ENCODE measurements around the gene SORCS2. TPM values are rescaled to one million over a fixed set of nuclear protein-coding genes. Genes with fewer than 3 reads are reported as not detected.

The SORCS2 gene
- total RNA-seq, 1 donor from 2014 or later: not detected

GRCh38 chr4:7744142-7744804, 551.9 kb downstream of the SORCS2 start:
- Mint-ChIP-seq H3K36me3 (ENCODE audit: low read depth) (no peaks in the 10 kb centered on the region), H3K9me3 (no peaks in the 10 kb centered on the region), H3K4me1 (ENCODE audit: low read depth) (peaks cover 2% of the 10 kb centered on the region), H3K4me3 (no peak overlapping the region), H3K27ac (no peak overlapping the region), H3K27me3 (ENCODE audit: insufficient read depth) (no peaks in the 10 kb centered on the region)
- intact Hi-C loops (cut with micrococcal nuclease): no loop called here
- no peak for DNase-seq (ENCODE audit: low spot score)

- no peak for DNase-seq (ENCODE audit: low spot score)
- H3K4me3 Mint-ChIP-seq: no peak overlapping the region
- intact Hi-C loops (cut with micrococcal nuclease): no loop called here
- no peaks in the 10 kb centered on the region for H3K27me3 Mint-ChIP-seq (ENCODE audit: insufficient read depth)
- H3K27ac Mint-ChIP-seq: no peak overlapping the region
- H3K4me1 Mint-ChIP-seq (ENCODE audit: low read depth): peaks cover 13% of the 10 kb centered on the region
- no peaks in the 10 kb centered on the region for H3K9me3 Mint-ChIP-seq
- H3K36me3 Mint-ChIP-seq (ENCODE audit: low read depth): no peaks in the 10 kb centered on the region
Observed at GRCh38 chr4:7745301-7745885, 553.1 kb downstream of the SORCS2 start.

- no peak for DNase-seq (ENCODE audit: low spot score)
- no peaks in the 10 kb centered on the region for H3K36me3 Mint-ChIP-seq (ENCODE audit: low read depth)
- no peak overlapping the region for H3K4me3 Mint-ChIP-seq
- H3K27me3 Mint-ChIP-seq (ENCODE audit: insufficient read depth): no peaks in the 10 kb centered on the region
- no peaks in the 10 kb centered on the region for H3K9me3 Mint-ChIP-seq
- intact Hi-C loops (cut with micrococcal nuclease): no loop called here
- H3K27ac Mint-ChIP-seq: no peak overlapping the region
- peaks cover 24% of the 10 kb centered on the region for H3K4me1 Mint-ChIP-seq (ENCODE audit: low read depth)
Observed at GRCh38 chr4:7746351-7747061, 554.2 kb downstream of the SORCS2 start.

GRCh38 chr4:7747062-7747385, 554.7 kb downstream of the SORCS2 start:
- intact Hi-C loops (cut with micrococcal nuclease): no loop called here
- no peak overlapping the region for H3K4me3 Mint-ChIP-seq
- H3K9me3 Mint-ChIP-seq: no peaks in the 10 kb centered on the region
- no peaks in the 10 kb centered on the region for H3K27me3 Mint-ChIP-seq (ENCODE audit: insufficient read depth)
- peaks cover 25% of the 10 kb centered on the region for H3K4me1 Mint-ChIP-seq (ENCODE audit: low read depth)
- no peak overlapping the region for H3K27ac Mint-ChIP-seq
- DNase-seq (ENCODE audit: low spot score): no peak
- H3K36me3 Mint-ChIP-seq (ENCODE audit: low read depth): no peaks in the 10 kb centered on the region

- Mint-ChIP-seq H3K27me3 (ENCODE audit: insufficient read depth) (no peaks in the 10 kb centered on the region), H3K27ac (no peak overlapping the region), H3K9me3 (no peaks in the 10 kb centered on the region), H3K4me3 (no peak overlapping the region), H3K36me3 (ENCODE audit: low read depth) (no peaks in the 10 kb centered on the region), H3K4me1 (ENCODE audit: low read depth) (peaks cover 25% of the 10 kb centered on the region)
- no peak for DNase-seq (ENCODE audit: low spot score)
- intact Hi-C loops (cut with micrococcal nuclease): no loop called here
Observed at GRCh38 chr4:7747566-7747965, 555.2 kb downstream of the SORCS2 start.

- no peak for DNase-seq (ENCODE audit: low spot score)
- Mint-ChIP-seq H3K4me3 (no peak overlapping the region), H3K4me1 (ENCODE audit: low read depth) (peaks cover 25% of the 10 kb centered on the region), H3K27me3 (ENCODE audit: insufficient read depth) (no peaks in the 10 kb centered on the region), H3K27ac (no peak overlapping the region), H3K9me3 (no peaks in the 10 kb centered on the region), H3K36me3 (ENCODE audit: low read depth) (no peaks in the 10 kb centered on the region)
- intact Hi-C loops (cut with micrococcal nuclease): no loop called here
Observed at GRCh38 chr4:7750523-7750922, 558.2 kb downstream of the SORCS2 start.

DNA sequence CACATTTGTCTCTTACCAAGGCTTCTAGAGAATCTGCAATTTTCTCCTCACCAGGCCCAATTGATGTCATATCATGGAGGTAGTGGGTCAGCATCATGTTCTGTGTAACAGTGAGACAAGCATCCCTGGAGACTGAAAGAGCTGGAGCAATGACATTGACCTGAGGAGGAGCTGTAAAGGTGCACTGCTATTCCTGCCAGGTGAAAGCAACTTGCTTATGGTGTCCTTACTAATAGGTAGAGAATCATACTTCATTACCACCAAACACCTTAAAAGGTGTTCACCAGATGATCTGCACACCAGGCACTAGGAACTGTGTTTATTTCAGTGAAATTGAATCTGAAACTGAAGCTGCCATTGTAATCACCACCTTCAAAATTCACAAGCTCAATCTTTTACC, 558.6 kb downstream of the SORCS2 start:
- Mint-ChIP-seq H3K4me1 (ENCODE audit: low read depth) (peaks cover 25% of the 10 kb centered on the region), H3K4me3 (no peak overlapping the region), H3K27me3 (ENCODE audit: insufficient read depth) (no peaks in the 10 kb centered on the region), H3K9me3 (no peaks in the 10 kb centered on the region), H3K36me3 (ENCODE audit: low read depth) (no peaks in the 10 kb centered on the region), H3K27ac (no peak overlapping the region)
- intact Hi-C loops (cut with micrococcal nuclease): no loop called here
- DNase-seq (ENCODE audit: low spot score): no peak

DNA sequence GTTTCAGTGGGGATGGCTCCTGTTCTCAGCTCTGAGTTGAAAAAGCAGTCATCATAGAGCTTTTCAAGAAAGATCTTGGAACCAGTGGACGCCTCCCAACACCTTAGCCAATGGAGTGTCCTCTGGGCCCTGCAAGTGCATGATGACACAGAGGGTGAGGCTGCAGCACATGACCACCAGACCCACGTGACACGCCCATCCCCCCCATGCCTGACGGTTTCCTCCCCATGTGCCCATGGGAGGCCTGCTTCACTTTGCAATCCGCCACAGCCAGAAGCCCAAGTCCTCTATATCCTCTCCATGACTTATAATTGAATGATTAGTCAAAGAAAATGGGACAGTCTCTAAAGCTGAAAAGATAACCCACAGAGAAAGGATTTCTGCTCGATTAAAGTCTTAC, 560.3 kb downstream of the SORCS2 start:
- no peaks in the 10 kb centered on the region for H3K27me3 Mint-ChIP-seq (ENCODE audit: insufficient read depth)
- H3K4me1 Mint-ChIP-seq (ENCODE audit: low read depth): peaks cover 33% of the 10 kb centered on the region
- no peak overlapping the region for H3K4me3 Mint-ChIP-seq
- DNase-seq (ENCODE audit: low spot score): no peak
- no peaks in the 10 kb centered on the region for H3K36me3 Mint-ChIP-seq (ENCODE audit: low read depth)
- no peak overlapping the region for H3K27ac Mint-ChIP-seq
- H3K9me3 Mint-ChIP-seq: no peaks in the 10 kb centered on the region
- intact Hi-C loops (cut with micrococcal nuclease): no loop called here

DNA sequence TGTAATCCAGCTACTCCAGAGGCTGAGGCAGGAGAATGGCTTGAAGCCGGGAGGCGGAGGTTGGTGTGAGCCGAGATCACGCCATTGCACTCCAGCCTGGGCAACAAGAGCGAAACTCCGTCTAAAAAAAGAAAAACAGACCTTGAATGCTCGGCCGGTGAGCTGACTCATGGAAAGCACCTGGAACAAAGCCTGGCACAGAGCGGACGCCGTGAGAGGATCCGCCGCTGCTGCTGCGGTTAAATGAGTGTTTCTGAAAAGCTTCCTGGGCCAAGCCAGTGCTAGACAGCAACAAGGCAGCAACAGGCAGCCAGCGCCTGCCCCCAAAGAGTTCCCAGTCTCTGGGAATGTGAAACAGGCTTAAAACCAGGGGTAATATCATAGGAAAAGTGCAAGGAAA, 560.9 kb downstream of the SORCS2 start:
- H3K27me3 Mint-ChIP-seq (ENCODE audit: insufficient read depth): no peaks in the 10 kb centered on the region
- intact Hi-C loops (cut with micrococcal nuclease): no loop called here
- H3K36me3 Mint-ChIP-seq (ENCODE audit: low read depth): no peaks in the 10 kb centered on the region
- no peaks in the 10 kb centered on the region for H3K9me3 Mint-ChIP-seq
- peaks cover 39% of the 10 kb centered on the region for H3K4me1 Mint-ChIP-seq (ENCODE audit: low read depth)
- no peak overlapping the region for H3K4me3 Mint-ChIP-seq
- DNase-seq (ENCODE audit: low spot score): no peak
- no peak overlapping the region for H3K27ac Mint-ChIP-seq

GRCh38 chr4:7753931-7754465, 561.7 kb downstream of the SORCS2 start:
- Mint-ChIP-seq H3K27ac (no peak overlapping the region), H3K4me3 (no peak overlapping the region), H3K27me3 (ENCODE audit: insufficient read depth) (no peaks in the 10 kb centered on the region), H3K36me3 (ENCODE audit: low read depth) (no peaks in the 10 kb centered on the region), H3K4me1 (ENCODE audit: low read depth) (peaks cover 46% of the 10 kb centered on the region), H3K9me3 (no peaks in the 10 kb centered on the region)
- intact Hi-C loops (cut with micrococcal nuclease): no loop called here
- DNase-seq (ENCODE audit: low spot score): no peak

DNA sequence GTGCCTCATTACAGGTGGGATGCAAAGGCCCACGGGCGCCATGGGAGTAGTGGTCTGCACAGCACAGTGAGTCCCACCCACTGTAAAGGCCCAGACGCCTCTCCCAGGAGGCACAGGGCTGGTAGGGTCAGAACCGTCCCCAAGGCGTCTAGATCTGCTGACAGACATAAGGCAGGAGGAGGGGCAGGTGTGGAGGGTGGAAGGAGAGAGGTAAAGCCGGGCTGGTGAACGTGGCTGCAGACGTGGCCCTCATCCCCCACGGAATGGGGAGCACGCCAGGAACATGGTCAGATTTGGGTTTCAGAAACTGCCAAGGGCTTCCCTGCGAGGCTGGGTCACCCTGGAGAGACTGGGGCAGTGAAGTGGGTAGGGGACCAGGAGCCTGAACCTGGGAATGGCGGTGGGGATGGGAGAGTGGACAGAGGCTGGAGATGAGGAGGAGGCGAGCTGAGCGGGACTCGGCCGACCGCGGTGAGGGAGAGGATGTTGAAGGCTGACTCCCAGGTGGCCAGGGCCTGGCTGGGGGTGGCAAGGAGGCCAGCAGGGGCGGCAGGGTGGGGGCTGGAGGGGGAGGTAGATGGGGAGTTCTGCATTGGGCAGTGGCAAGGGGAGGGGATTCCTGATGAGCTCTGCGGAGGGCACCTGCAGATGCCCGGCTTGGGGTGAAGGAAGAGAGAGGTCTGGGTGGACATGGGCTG, 562.4 kb downstream of the SORCS2 start:
- DNase-seq (ENCODE audit: low spot score): no peak
- no peaks in the 10 kb centered on the region for H3K9me3 Mint-ChIP-seq
- peaks cover 46% of the 10 kb centered on the region for H3K4me1 Mint-ChIP-seq (ENCODE audit: low read depth)
- peaks cover 2% of the 10 kb centered on the region for H3K36me3 Mint-ChIP-seq (ENCODE audit: low read depth)
- H3K4me3 Mint-ChIP-seq: no peak overlapping the region
- no peak overlapping the region for H3K27ac Mint-ChIP-seq
- no peaks in the 10 kb centered on the region for H3K27me3 Mint-ChIP-seq (ENCODE audit: insufficient read depth)
- intact Hi-C loops (cut with micrococcal nuclease): loop anchor here (5.0 kb wide), 2 partner anchors 103 to 208 kb away; no protein-coding TSS in a partner anchor

GRCh38 chr4:7755561-7755960, 563.2 kb downstream of the SORCS2 start:
- intact Hi-C loops (cut with micrococcal nuclease): loop anchor here (5.0 kb wide), 2 partner anchors 102 to 207 kb away; no protein-coding TSS in a partner anchor
- DNase-seq (ENCODE audit: low spot score): no peak
- Mint-ChIP-seq H3K36me3 (ENCODE audit: low read depth) (peaks cover 2% of the 10 kb centered on the region), H3K27ac (no peak overlapping the region), H3K4me1 (ENCODE audit: low read depth) (peaks cover 44% of the 10 kb centered on the region), H3K27me3 (ENCODE audit: insufficient read depth) (no peaks in the 10 kb centered on the region), H3K4me3 (no peak overlapping the region), H3K9me3 (no peaks in the 10 kb centered on the region)

DNA sequence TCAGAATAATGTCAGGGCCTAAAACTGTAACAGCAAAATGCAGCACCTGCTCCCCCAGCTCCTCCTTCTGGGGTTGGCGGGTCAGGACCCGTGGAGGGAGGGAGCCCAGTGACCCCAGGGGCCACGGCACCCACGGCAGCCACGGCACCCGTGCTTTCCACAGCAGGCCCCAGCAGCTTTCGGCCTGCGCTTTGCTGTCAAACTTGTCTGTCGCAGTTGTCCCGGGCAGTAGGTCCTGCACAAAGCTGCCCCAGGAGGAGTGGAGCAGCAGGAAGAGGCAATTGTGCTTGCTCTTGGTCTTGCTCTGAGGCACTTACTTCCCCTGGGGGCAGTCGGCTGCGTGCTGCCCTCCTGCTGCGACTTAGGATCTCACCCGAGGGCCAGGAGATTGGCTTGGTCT, 563.7 kb downstream of the SORCS2 start:
- Mint-ChIP-seq H3K4me1 (ENCODE audit: low read depth) (peaks cover 39% of the 10 kb centered on the region), H3K27me3 (ENCODE audit: insufficient read depth) (no peaks in the 10 kb centered on the region), H3K36me3 (ENCODE audit: low read depth) (peaks cover 2% of the 10 kb centered on the region), H3K27ac (no peak overlapping the region), H3K9me3 (no peaks in the 10 kb centered on the region), H3K4me3 (no peak overlapping the region)
- intact Hi-C loops (cut with micrococcal nuclease): loop anchor here (5.0 kb wide), 2 partner anchors 101 to 206 kb away; no protein-coding TSS in a partner anchor
- no peak for DNase-seq (ENCODE audit: low spot score)

All from activated T-helper 1 cell treated with anti-CD3 and anti-CD28 coated beads, Interleukin-12 subunit alpha, Interleukin-12 subunit beta, Interleukin-2, Interleukin-4 antibody, amounts not matched to agents 30 ng/mL and 10 ng/mL and 1 ng/mL, durations not matched to agents 14 hours and 24 hours and 36 hours (primary cell).